Activated naive CD4-positive, alpha-beta T cell treated with anti-CD3 and anti-CD28 coated beads, Interleukin-2, amount 50 U/mL, for 24 hours (primary cell): ENCODE measurements around the gene CYB5B.

Experiments used
- H3K27ac Mint-ChIP-seq: one replicate; pipeline ENCODE4 v1.8.0; 2021; ENCODE audit warnings: mild to moderate bottlenecking, mixed read lengths
- H3K27me3 Mint-ChIP-seq: one replicate; pipeline ENCODE4 v1.8.0; 2021; ENCODE audit warnings: mixed read lengths
- H3K36me3 Mint-ChIP-seq: one replicate; pipeline ENCODE4 v1.8.0; 2021; ENCODE audit warnings: mixed read lengths
- H3K4me1 Mint-ChIP-seq: one replicate; pipeline ENCODE4 v1.8.0; 2021; ENCODE audit warnings: mixed read lengths
- H3K4me3 Mint-ChIP-seq: one replicate; pipeline ENCODE4 v1.8.0; 2021; ENCODE audit warnings: mild to moderate bottlenecking, mixed read lengths
- H3K9me3 Mint-ChIP-seq: one replicate; pipeline ENCODE4 v1.8.0; 2021; ENCODE audit warnings: mixed read lengths

Gene CYB5B

GRCh38 chr16:69465083-69465721 lies 40.8 kb downstream of the CYB5B start:
- Mint-ChIP-seq H3K27me3 (no peaks in the 10 kb centered on the region), H3K9me3 (no peaks in the 10 kb centered on the region), H3K4me1 (peaks cover 46% of the 10 kb centered on the region), H3K36me3 (peaks cover 11% of the 10 kb centered on the region), H3K4me3 (no peak overlapping the region), H3K27ac (peak overlapping the region; percentile 84)

DNA sequence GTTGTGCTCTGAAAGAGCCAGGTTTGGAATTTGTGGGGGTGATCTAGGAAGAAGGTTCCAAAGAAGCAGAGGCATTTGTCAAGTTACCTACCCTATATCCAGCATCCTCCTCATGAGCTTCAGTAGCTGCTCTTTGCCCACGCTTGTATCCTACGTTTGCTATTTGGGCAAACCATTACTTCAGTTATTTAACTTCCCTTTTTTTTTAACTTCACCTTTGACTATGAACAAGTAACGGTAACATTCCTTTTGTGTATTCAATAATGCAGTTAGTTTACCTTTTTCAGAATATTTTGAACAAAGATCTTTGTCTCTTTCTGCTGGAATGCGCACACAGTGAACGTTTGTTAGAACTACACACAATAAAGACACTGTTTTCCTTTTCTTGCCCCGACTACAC lies 41.5 kb downstream of the CYB5B start:
- no peaks in the 10 kb centered on the region for H3K9me3 Mint-ChIP-seq
- no peak overlapping the region for H3K27ac Mint-ChIP-seq
- peaks cover 49% of the 10 kb centered on the region for H3K4me1 Mint-ChIP-seq
- peaks cover 7% of the 10 kb centered on the region for H3K36me3 Mint-ChIP-seq
- no peaks in the 10 kb centered on the region for H3K27me3 Mint-ChIP-seq
- H3K4me3 Mint-ChIP-seq, result no peak overlapping the region

- peaks cover 7% of the 10 kb centered on the region for H3K36me3 Mint-ChIP-seq
- H3K27ac Mint-ChIP-seq, result no peak overlapping the region
- peaks cover 54% of the 10 kb centered on the region for H3K4me1 Mint-ChIP-seq
- no peak overlapping the region for H3K4me3 Mint-ChIP-seq
- no peaks in the 10 kb centered on the region for H3K9me3 Mint-ChIP-seq
- H3K27me3 Mint-ChIP-seq, result no peaks in the 10 kb centered on the region
These were observed 42.1 kb downstream of the CYB5B start for GRCh38 chr16:69466547-69466946.

GRCh38 chr16:69467080-69467479 lies 42.7 kb downstream of the CYB5B start:
- Mint-ChIP-seq H3K27me3 (no peaks in the 10 kb centered on the region), H3K4me3 (no peak overlapping the region), H3K36me3 (peaks cover 7% of the 10 kb centered on the region), H3K27ac (no peak overlapping the region), H3K4me1 (peaks cover 54% of the 10 kb centered on the region), H3K9me3 (no peaks in the 10 kb centered on the region)

GRCh38 chr16:69467531-69468204 lies 43.2 kb downstream of the CYB5B start:
- H3K27me3 Mint-ChIP-seq, result no peaks in the 10 kb centered on the region
- no peaks in the 10 kb centered on the region for H3K9me3 Mint-ChIP-seq
- peak overlapping the region; percentile 46 for H3K27ac Mint-ChIP-seq
- H3K4me3 Mint-ChIP-seq, result no peak overlapping the region
- H3K36me3 Mint-ChIP-seq, result peaks cover 4% of the 10 kb centered on the region
- H3K4me1 Mint-ChIP-seq, result peaks cover 54% of the 10 kb centered on the region

DNA sequence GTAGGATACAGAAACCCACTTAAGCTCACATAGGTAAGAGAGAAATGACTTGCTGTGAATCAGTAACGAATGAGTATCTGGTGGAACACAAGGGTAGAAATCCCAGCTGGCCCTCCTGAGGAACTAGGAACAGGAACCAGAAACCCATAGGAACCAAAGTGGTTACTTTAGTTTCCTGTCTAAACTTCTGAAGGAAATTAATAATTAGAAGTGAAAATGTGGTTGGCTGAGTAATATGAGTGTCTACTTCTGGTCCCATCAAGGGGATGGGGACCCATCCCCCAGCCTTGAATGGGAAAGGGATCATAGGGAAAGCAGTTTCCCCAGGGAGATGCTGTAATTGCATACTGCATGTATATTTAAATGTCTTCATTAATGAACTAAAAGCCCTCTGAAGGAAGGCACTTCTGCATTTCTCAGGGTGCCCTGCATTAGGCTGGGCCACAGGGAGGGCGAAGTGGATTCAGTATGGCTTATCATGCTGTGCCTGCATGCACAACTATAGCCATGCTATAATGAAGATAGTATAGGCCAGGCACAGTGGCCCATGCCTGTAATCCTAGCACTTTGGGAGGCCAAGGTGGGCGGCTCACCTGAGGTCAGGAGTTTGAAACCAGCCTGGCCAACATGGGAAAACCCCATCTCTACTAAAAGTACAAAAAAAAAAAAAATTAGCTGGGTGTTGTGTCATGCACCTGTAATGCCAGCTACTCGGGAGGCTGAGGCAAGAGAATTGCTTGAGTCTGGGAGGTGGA lies 45.6 kb downstream of the CYB5B start:
- Mint-ChIP-seq H3K27ac (peak overlapping the region; percentile 82), H3K36me3 (peaks cover 4% of the 10 kb centered on the region), H3K4me3 (peak overlapping the region; percentile 1), H3K27me3 (no peaks in the 10 kb centered on the region), H3K4me1 (peaks cover 38% of the 10 kb centered on the region), H3K9me3 (no peaks in the 10 kb centered on the region)

DNA sequence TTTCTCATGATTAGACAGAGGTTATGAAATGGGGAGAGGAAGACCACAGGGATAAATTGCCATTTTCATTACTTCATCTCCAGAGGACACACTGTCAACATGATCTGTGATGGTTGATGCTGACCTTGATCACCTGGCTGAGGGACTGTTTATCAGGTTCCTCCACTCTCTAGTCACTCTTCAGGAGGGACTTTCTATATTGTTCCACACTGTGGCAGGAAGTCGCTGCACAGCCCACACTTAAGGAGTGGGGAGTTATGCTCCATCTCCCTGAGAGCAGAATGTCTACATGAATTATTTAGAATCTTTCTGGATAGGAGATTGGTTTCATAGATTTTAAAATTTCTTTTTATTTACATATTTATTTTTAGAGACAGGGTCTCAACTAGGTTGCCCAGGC lies 46.7 kb downstream of the CYB5B start:
- no peak overlapping the region for H3K4me3 Mint-ChIP-seq
- H3K36me3 Mint-ChIP-seq, result peaks cover 4% of the 10 kb centered on the region
- H3K27ac Mint-ChIP-seq, result peak overlapping the region; percentile 89
- no peaks in the 10 kb centered on the region for H3K9me3 Mint-ChIP-seq
- H3K4me1 Mint-ChIP-seq, result peaks cover 27% of the 10 kb centered on the region
- H3K27me3 Mint-ChIP-seq, result no peaks in the 10 kb centered on the region

DNA sequence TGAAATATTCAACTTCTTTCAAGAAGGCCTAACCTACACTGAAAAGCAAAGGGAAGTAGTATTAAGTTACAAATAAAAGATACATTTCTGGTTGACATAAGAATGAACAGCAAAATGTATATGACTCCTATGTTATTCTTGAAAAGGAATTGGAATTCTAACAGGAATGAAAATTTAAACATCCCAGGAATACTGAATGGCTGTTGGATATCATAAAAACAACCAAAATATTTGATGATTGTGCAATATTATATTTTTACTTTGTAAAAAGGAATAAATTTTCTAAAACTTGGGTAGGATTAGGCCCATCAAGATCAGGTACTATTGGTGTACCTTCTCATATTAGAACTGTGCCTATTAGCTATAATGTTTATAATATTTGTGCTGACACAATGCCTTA lies 50.0 kb downstream of the CYB5B start:
- H3K4me1 Mint-ChIP-seq, result peaks cover 16% of the 10 kb centered on the region
- no peaks in the 10 kb centered on the region for H3K36me3 Mint-ChIP-seq
- no peak overlapping the region for H3K27ac Mint-ChIP-seq
- H3K4me3 Mint-ChIP-seq, result no peak overlapping the region
- H3K27me3 Mint-ChIP-seq, result no peaks in the 10 kb centered on the region
- no peaks in the 10 kb centered on the region for H3K9me3 Mint-ChIP-seq

GRCh38 chr16:69476920-69477443 lies 52.6 kb downstream of the CYB5B start:
- Mint-ChIP-seq H3K27me3 (no peaks in the 10 kb centered on the region), H3K36me3 (no peaks in the 10 kb centered on the region), H3K9me3 (no peaks in the 10 kb centered on the region), H3K4me3 (no peak overlapping the region), H3K27ac (no peak overlapping the region), H3K4me1 (no peaks in the 10 kb centered on the region)

- H3K4me3 Mint-ChIP-seq, result no peak overlapping the region
- H3K4me1 Mint-ChIP-seq, result no peaks in the 10 kb centered on the region
- H3K9me3 Mint-ChIP-seq, result no peaks in the 10 kb centered on the region
- H3K27me3 Mint-ChIP-seq, result no peaks in the 10 kb centered on the region
- no peaks in the 10 kb centered on the region for H3K36me3 Mint-ChIP-seq
- no peak overlapping the region for H3K27ac Mint-ChIP-seq
These were observed 53.1 kb downstream of the CYB5B start for GRCh38 chr16:69477546-69477945.

DNA sequence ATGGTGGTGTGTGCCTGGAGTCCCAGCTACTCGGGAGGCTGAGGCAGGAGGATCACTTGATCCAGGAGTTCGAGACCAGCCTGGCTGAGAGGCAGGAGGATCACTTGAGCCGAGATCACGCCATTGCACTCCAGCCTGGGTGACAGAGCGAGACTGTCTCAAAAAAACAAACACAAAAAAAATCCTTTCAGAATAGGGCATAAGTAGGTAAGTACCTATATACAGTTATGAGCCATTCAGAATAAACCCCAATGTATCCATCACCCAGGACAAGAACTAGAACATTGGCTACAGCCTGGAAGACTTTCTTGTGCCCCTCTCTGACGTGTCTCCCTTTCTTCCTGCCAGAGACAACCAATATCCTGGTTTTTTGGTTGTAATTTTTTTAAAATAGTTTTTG lies 54.3 kb downstream of the CYB5B start:
- Mint-ChIP-seq H3K4me3 (no peak overlapping the region), H3K36me3 (no peaks in the 10 kb centered on the region), H3K9me3 (no peaks in the 10 kb centered on the region), H3K27ac (no peak overlapping the region), H3K27me3 (no peaks in the 10 kb centered on the region), H3K4me1 (no peaks in the 10 kb centered on the region)

GRCh38 chr16:69479775-69480174 lies 55.4 kb downstream of the CYB5B start:
- no peak overlapping the region for H3K4me3 Mint-ChIP-seq
- no peaks in the 10 kb centered on the region for H3K27me3 Mint-ChIP-seq
- H3K4me1 Mint-ChIP-seq, result no peaks in the 10 kb centered on the region
- no peaks in the 10 kb centered on the region for H3K36me3 Mint-ChIP-seq
- no peaks in the 10 kb centered on the region for H3K9me3 Mint-ChIP-seq
- H3K27ac Mint-ChIP-seq, result no peak overlapping the region

DNA sequence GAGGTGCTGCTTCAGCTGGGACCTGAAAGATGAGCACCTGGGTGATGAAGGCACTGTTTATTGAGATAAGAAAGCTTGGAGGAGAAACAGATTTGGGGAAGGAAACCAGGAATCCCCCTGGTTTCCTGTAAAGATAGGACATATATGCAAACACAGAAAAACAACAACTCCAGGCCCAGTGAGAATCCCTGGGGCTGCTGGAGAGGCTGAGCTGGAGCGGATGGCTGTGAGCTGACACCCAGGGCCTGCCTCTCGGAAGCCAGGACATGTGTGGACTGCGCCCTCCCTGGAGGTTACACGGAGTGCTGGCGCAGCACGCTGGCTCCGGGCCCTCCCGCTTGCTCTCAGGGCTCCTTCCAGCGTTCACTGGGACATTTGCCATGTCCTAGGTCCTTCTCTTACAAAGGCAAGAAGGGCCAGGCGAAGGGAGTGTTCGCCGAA lies 57.5 kb downstream of the CYB5B start:
- H3K27ac Mint-ChIP-seq, result no peak overlapping the region
- no peaks in the 10 kb centered on the region for H3K27me3 Mint-ChIP-seq
- H3K4me3 Mint-ChIP-seq, result no peak overlapping the region
- H3K4me1 Mint-ChIP-seq, result no peaks in the 10 kb centered on the region
- no peaks in the 10 kb centered on the region for H3K36me3 Mint-ChIP-seq
- no peaks in the 10 kb centered on the region for H3K9me3 Mint-ChIP-seq

- Mint-ChIP-seq H3K4me1 (no peaks in the 10 kb centered on the region), H3K9me3 (no peaks in the 10 kb centered on the region), H3K36me3 (no peaks in the 10 kb centered on the region), H3K27ac (no peak overlapping the region), H3K27me3 (no peaks in the 10 kb centered on the region), H3K4me3 (no peak overlapping the region)
These were observed 58.1 kb downstream of the CYB5B start for GRCh38 chr16:69482410-69482991.

DNA sequence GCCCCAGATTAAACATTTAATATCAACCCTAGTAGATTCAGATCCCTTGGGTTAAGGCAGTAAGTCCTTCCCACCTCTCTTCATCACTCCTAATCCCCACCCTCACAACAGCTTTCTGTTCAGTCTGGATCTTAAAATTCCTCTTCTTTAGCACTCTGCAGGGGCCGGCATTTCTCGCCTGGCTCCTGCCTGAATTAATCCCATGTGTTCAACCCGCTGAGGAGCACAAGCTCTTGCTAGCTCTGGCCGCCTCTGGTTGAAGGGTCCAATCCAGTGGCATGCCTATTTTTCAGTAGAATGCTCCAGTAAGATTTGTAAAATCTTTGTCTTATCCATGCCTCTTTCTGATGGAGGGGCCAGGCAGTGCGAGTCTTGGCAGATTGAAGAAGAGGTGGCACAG lies 59.2 kb downstream of the CYB5B start:
- no peaks in the 10 kb centered on the region for H3K27me3 Mint-ChIP-seq
- no peak overlapping the region for H3K4me3 Mint-ChIP-seq
- no peaks in the 10 kb centered on the region for H3K4me1 Mint-ChIP-seq
- no peaks in the 10 kb centered on the region for H3K36me3 Mint-ChIP-seq
- no peak overlapping the region for H3K27ac Mint-ChIP-seq
- no peaks in the 10 kb centered on the region for H3K9me3 Mint-ChIP-seq

GRCh38 chr16:69485361-69485760 lies 60.9 kb downstream of the CYB5B start:
- Mint-ChIP-seq H3K27ac (no peak overlapping the region), H3K9me3 (no peaks in the 10 kb centered on the region), H3K36me3 (no peaks in the 10 kb centered on the region), H3K27me3 (no peaks in the 10 kb centered on the region), H3K4me1 (no peaks in the 10 kb centered on the region), H3K4me3 (no peak overlapping the region)
